ENCODE results near the gene DDX20. TPM values are rescaled to one million over a fixed set of nuclear protein-coding genes. Genes with fewer than 3 reads are reported as not detected.

The DDX20 gene
- total and polyA plus RNA-seq, 2 of the 8 experiments (the other 6 are each of a cell fraction or from before 2014, with no cell fraction given), result 7.5 to 24.7 TPM

DNA sequence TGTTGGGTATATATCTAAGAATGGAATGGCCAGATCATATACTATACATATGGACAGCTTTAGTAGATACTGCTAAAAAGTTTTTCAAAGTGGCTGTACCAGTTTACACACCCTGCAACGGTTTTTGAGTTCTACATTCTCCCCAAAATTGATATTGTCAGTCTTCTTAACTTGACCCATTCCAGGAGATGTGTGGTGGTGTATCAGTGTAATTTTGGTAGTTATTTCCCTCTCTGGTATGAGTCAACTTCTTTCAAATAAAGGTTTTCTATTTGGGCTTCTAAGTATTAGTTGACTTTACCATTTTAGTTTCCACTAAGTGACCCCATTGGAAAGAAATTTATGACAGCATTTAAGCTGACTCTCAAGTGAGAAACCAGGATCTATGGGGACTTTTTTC is 45.7 kb upstream of the DDX20 start (continued):
- TF ChIP-seq SUZ12 (IDR thresholded peaks at IDR 0.05; ENCODE audit: low read length) (no peak), SIX5 (IDR thresholded peaks at IDR 0.05; ENCODE audit: low read depth, low read length) (no peak), RFX5 (IDR thresholded peaks at IDR 0.05; ENCODE audit: borderline replicate concordance, low read depth, low read length) (no peak)
- TF ChIP-seq, protein P1, sequence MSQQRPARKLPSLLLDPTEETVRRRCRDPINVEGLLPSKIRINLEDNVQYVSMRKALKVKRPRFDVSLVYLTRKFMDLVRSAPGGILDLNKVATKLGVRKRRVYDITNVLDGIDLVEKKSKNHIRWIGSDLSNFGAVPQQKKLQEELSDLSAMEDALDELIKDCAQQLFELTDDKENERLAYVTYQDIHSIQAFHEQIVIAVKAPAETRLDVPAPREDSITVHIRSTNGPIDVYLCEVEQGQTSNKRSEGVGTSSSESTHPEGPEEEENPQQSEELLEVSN (IDR thresholded peaks at IDR 0.05), result no peak
